Left ventricle myocardium inferior (tissue), 1 donor: ENCODE data around the gene GPR137. TPM values are rescaled to one million over a fixed set of nuclear protein-coding genes. Genes with fewer than 3 reads are reported as not detected.

Experiments
- DNase-seq: peaks from one replicate; pipeline ENCODE4 v3.0.0-alpha.2; 2020
- H3K27ac ChIP-seq: fragments of 200-600 bp; replicated peaks from 2 replicates; pipeline ENCODE4 v1.8.0; 2021
- H3K27me3 ChIP-seq: fragments of 200-600 bp; 2 replicates; pipeline ENCODE4 v1.8.0; 2021; ENCODE audit warnings: low read depth
- H3K36me3 ChIP-seq: fragments of 200-600 bp; 2 replicates; pipeline ENCODE4 v1.8.0; 2021
- H3K4me1 ChIP-seq: fragments of 200-600 bp; 2 replicates; pipeline ENCODE4 v1.8.0; 2021
- H3K4me3 ChIP-seq: fragments of 200-600 bp; 2 replicates; pipeline ENCODE4 v1.8.0; 2021; ENCODE audit warnings: mild to moderate bottlenecking, moderate library complexity
- H3K9me3 ChIP-seq: fragments of 200-600 bp; replicated peaks from 2 replicates; pipeline ENCODE4 v1.8.0; 2021
- CTCF ChIP-seq: fragments of 200-600 bp; IDR thresholded peaks from 2 replicates; pipeline ENCODE4 v1.8.0; 2021; ENCODE audit warnings: antibody characterized with exemption, mild to moderate bottlenecking, borderline replicate concordance
- intact Hi-C: fragments of 100-400 bp; cut with micrococcal nuclease; formaldehyde crosslinking; loops from one replicate; pipeline ENCODE4 v1.11.0; 2022
- total RNA-seq: library from RNA; stranded (reverse); fragmentation: NEBNext Ultra II Directional; extraction: Animal tissue kit (Norgen Biotek cat#: 25700); gene quantifications from one replicate; pipeline ENCODE4 v1.2.1, GENCODE V29; 2021
- donor health status: DM: no; HTN: yes; CAD: no; lungs with severe emphysema.

GPR137 gene
- total RNA-seq, 1 donor from 2014 or later = 28.4 TPM

- no peaks in the 10 kb centered on the region for H3K4me1 ChIP-seq
- intact Hi-C loops = no loop called here
Observed at GRCh38 chr11:64259533-64260067, 26.0 kb upstream of the GPR137 start.

GRCh38 chr11:64260147-64260708 is 25.4 kb upstream of the GPR137 start:
- no peaks in the 10 kb centered on the region for H3K4me1 ChIP-seq
- H3K36me3 ChIP-seq = peaks cover 90% of the 10 kb centered on the region
- H3K9me3 ChIP-seq = no peaks in the 10 kb centered on the region
- intact Hi-C loops = no loop called here
- H3K4me3 ChIP-seq = no peak overlapping the region
- H3K27ac ChIP-seq = no peak overlapping the region
- TF ChIP-seq CTCF = no peak
- no peak for DNase-seq
- H3K27me3 ChIP-seq = no peaks in the 10 kb centered on the region

More at GRCh38 chr11:64259533-64260067, 26.0 kb upstream of the GPR137 start:
- H3K27ac ChIP-seq = no peak overlapping the region
- TF ChIP-seq CTCF = no peak
- H3K27me3 ChIP-seq = no peaks in the 10 kb centered on the region
- H3K4me3 ChIP-seq = no peak overlapping the region
- no peaks in the 10 kb centered on the region for H3K9me3 ChIP-seq
- H3K36me3 ChIP-seq = peaks cover 91% of the 10 kb centered on the region
- no peak for DNase-seq

GRCh38 chr11:64261556-64262080 is 24.0 kb upstream of the GPR137 start:
- Histone ChIP-seq H3K27me3 (no peaks in the 10 kb centered on the region), H3K4me1 (peaks cover 2% of the 10 kb centered on the region), H3K36me3 (peaks cover 89% of the 10 kb centered on the region), H3K27ac (no peak overlapping the region), H3K4me3 (no peak overlapping the region), H3K9me3 (no peaks in the 10 kb centered on the region)
- TF ChIP-seq CTCF = no peak
- intact Hi-C loops = no loop called here
- no peak for DNase-seq

- Histone ChIP-seq H3K4me1 (peaks cover 10% of the 10 kb centered on the region), H3K9me3 (no peaks in the 10 kb centered on the region), H3K36me3 (peaks cover 84% of the 10 kb centered on the region), H3K27ac (no peak overlapping the region), H3K4me3 (no peak overlapping the region), H3K27me3 (no peaks in the 10 kb centered on the region)
- no peak for TF ChIP-seq CTCF
- intact Hi-C loops = no loop called here
- DNase-seq = no peak
Observed at GRCh38 chr11:64262271-64263002, 23.2 kb upstream of the GPR137 start.

- no peaks in the 10 kb centered on the region for H3K27me3 ChIP-seq
- no peaks in the 10 kb centered on the region for H3K9me3 ChIP-seq
- DNase-seq = no peak
- H3K36me3 ChIP-seq = peaks cover 76% of the 10 kb centered on the region
- no peak overlapping the region for H3K4me3 ChIP-seq
- intact Hi-C loops = no loop called here
- no peak for TF ChIP-seq CTCF
- peaks cover 19% of the 10 kb centered on the region for H3K4me1 ChIP-seq
- H3K27ac ChIP-seq = no peak overlapping the region
Observed at GRCh38 chr11:64263021-64263946, 22.4 kb upstream of the GPR137 start.
